ENCODE results near the gene CISD3.

GRCh38 chr17:38681096-38681495 is 49.0 kb upstream of the CISD3 start:
- TF ChIP-seq EZH2 (IDR thresholded peaks at IDR 0.05; ENCODE audit: low read depth, unreplicated experiment) (no peak), CTCF (conservative IDR thresholded peaks at IDR 0.05; ENCODE audit: low read depth in 2 of 2) (no peak), EZH2phosphoT487 (IDR thresholded peaks at IDR 0.05; ENCODE audit: unreplicated experiment) (no peak), CREB1 (CRISPR knock-in tag; IDR thresholded peaks at IDR 0.05; ENCODE audit: low read depth) (no peak), POLR2AphosphoS5 (IDR thresholded peaks at IDR 0.05; ENCODE audit: low read depth) (no peak), ZNF331 (CRISPR knock-in tag; IDR thresholded peaks at IDR 0.05; ENCODE audit: low read depth) (no peak), JUNB (IDR thresholded peaks at IDR 0.05; ENCODE audit: unreplicated experiment) (no peak), REST (IDR thresholded peaks at IDR 0.05; ENCODE audit: unreplicated experiment) (no peak)
